ENCODE measurements around the gene PSORS1C1.

The PSORS1C1 gene

DNA sequence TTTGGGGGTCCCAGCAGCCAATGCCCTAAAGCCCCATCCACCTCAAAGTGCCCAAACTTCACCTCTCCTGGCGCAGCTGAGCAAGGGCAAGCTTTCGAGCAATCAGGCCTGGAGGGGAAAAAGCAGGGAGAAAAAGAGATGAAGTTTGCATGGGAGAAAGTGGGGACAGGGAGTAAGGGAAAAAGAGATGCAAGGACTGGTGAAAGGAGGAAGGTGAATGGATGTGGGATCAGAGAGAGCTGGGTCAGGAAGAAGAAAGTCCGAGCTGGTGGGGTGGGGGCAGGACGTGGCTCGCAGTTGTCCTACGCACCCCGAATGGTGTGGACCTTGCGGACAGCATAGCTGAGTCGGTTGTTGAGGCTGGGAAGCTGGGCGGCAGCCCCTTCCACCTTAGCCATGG, 30.8 kb downstream of the PSORS1C1 start:
- no peak for DNase-seq (ENCODE audit: low spot score)
- ChIA-PET CTCF (interaction anchor here (0.6 kb wide), 2 partner anchors 49 to 144 kb away, joined by 3 to 5 read pairs; no protein-coding TSS in a partner anchor), POLR2A (ENCODE audit: low non-redundant PET) (no interaction called here)
- TF ChIP-seq, protein P1, sequence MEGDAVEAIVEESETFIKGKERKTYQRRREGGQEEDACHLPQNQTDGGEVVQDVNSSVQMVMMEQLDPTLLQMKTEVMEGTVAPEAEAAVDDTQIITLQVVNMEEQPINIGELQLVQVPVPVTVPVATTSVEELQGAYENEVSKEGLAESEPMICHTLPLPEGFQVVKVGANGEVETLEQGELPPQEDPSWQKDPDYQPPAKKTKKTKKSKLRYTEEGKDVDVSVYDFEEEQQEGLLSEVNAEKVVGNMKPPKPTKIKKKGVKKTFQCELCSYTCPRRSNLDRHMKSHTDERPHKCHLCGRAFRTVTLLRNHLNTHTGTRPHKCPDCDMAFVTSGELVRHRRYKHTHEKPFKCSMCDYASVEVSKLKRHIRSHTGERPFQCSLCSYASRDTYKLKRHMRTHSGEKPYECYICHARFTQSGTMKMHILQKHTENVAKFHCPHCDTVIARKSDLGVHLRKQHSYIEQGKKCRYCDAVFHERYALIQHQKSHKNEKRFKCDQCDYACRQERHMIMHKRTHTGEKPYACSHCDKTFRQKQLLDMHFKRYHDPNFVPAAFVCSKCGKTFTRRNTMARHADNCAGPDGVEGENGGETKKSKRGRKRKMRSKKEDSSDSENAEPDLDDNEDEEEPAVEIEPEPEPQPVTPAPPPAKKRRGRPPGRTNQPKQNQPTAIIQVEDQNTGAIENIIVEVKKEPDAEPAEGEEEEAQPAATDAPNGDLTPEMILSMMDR (conservative IDR thresholded peaks at IDR 0.05; ENCODE audit: low read depth) = no peak
- H3K27ac ChIP-seq = no peak overlapping the region

DNA sequence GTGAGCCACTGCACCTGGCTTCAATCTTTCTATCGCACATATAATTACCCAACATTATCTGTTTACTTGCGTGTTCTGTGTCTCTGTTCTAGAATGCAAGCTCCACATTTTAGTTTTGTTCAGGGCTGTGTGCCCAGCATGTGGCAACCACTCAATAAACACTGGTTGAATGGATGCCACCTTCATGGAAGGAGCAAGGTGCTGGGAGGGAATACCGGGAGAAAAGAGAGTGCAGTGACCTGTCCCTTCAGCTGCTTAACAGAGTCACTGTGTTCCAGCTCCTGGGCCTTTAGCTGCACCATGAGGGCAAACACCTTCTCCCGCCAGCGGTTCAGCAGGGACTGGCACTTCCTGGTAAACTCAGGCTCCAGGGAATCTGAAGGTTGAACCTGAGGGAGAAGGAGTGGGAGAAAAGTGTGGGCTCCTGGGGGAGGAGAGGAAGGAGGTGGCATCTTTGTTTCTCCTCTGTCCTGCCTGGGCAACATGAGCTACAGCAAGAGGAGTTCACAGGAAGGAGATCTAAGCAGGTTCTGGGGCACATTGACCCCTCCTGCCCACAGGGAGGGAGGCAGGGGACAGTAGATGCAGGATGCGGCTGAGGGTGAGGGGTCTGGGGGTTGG, 35.3 kb downstream of the PSORS1C1 start:
- DNase-seq (ENCODE audit: low spot score) = no peak
- H3K27ac ChIP-seq = peak overlapping the region; percentile 15; the same call in 1 of the 2 replicates
- ChIA-PET POLR2A (ENCODE audit: low non-redundant PET) (no interaction called here), CTCF (interaction anchor here (1.1 kb wide), 1 partner anchor 216 kb away, joined by 3 read pairs; no protein-coding TSS in a partner anchor)
- TF ChIP-seq, protein P1 (conservative IDR thresholded peaks at IDR 0.05; ENCODE audit: low read depth) = no peak

- H3K27ac ChIP-seq = peak overlapping the region; percentile 13
- no peak for DNase-seq (ENCODE audit: low spot score)
- POLR2A ChIA-PET (ENCODE audit: low non-redundant PET) = interaction anchor here (0.7 kb wide), 1 partner anchor 15 kb away, joined by 3 read pairs; no protein-coding TSS in a partner anchor
- CTCF ChIA-PET = interaction anchor here (0.6 kb wide), 1 partner anchor 34 kb away, joined by 3 read pairs; no protein-coding TSS in a partner anchor
- TF ChIP-seq, protein P1 (conservative IDR thresholded peaks at IDR 0.05; ENCODE audit: low read depth) = no peak
Measured at GRCh38 chr6:31152781-31153180, 38.2 kb downstream of the PSORS1C1 start.

DNA sequence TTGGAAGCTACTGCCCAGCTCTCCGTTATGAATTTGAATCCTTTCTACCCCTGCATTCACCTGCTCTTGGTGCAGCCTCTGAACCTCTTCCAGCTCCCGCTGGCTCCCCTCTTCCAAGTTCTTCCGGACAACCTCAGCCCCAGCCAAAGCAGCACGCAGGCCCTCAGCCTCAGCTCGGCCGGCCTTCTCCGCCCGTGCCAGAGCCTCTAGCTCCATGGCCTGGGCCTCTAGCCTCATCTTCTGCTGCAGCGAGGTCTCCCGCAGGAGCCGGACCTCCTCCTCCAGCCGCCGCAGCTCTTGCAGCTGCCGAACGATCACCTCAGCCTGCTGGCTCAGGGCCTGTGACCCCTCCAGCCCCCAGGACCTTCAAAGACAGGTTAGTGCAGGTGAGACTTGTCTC, 39.8 kb downstream of the PSORS1C1 start:
- ChIA-PET CTCF (interaction anchor here (0.6 to 0.7 kb wide), 2 partner anchors 42 to 958 kb away, joined by 3 to 4 read pairs; no protein-coding TSS in a partner anchor), POLR2A (ENCODE audit: low non-redundant PET) (no interaction called here)
- H3K27ac ChIP-seq = no peak overlapping the region
- no peak for DNase-seq (ENCODE audit: low spot score)
- TF ChIP-seq, protein P1 (conservative IDR thresholded peaks at IDR 0.05; ENCODE audit: low read depth) = no peak

- H3K27ac ChIP-seq = 0 out of 2 replicates have a peak overlapping the region, but pooled peaks have one; percentile 25
- TF ChIP-seq, protein P1 (conservative IDR thresholded peaks at IDR 0.05; ENCODE audit: low read depth) = no peak
- POLR2A ChIA-PET (ENCODE audit: low non-redundant PET) = no interaction called here
- DNase-seq (ENCODE audit: low spot score) = no peak
- CTCF ChIA-PET = interaction anchor here (0.6 to 1.0 kb wide), 2 partner anchors 18 to 34 kb away, joined by 3 to 4 read pairs; partner anchors contain the start of gene PSORS1C2
Measured at GRCh38 chr6:31156641-31157040, 42.0 kb downstream of the PSORS1C1 start.

GRCh38 chr6:31157513-31158139, 43.0 kb downstream of the PSORS1C1 start, which contains the start of gene CCHCR1:
Gene CCHCR1 (minus strand): TSS chr6:31157802. CDS start chr6:31157600, 202 bp downstream.
- ChIA-PET POLR2A (ENCODE audit: low non-redundant PET) (no interaction called here), CTCF (interaction anchor here (1.3 kb wide), 1 partner anchor 35 kb away, joined by 7 read pairs; no protein-coding TSS in a partner anchor)
- H3K27ac ChIP-seq = peak within 1 kb of the TSS; percentile 82
- TF ChIP-seq, protein P1 (conservative IDR thresholded peaks at IDR 0.05; ENCODE audit: low read depth) = no peak
- no peak for DNase-seq (ENCODE audit: low spot score)
